PC-9 (cell line): Measurements from ENCODE around the gene TSPEAR. TPM values are rescaled to one million over a fixed set of nuclear protein-coding genes. Genes with fewer than 3 reads are reported as not detected.

Experiments
- BruUV-seq: library from RNA; stranded (reverse); fragments of 400-500 nt; replicated peaks from 2 replicates; lab custom pipeline; 2021; lab: Mats Ljungman, UMichigan
- CTCF ChIA-PET: fragments of 300-600 bp; sonication (Branson Sonifier 250); formaldehyde crosslinking; loops from one replicate; lab custom pipeline; 2022; ENCODE audit warnings: antibody characterized with exemption; lab: Charles Lee
- POLR2A ChIA-PET: fragments of 300-600 bp; sonication (Branson Sonifier 250); formaldehyde crosslinking; loops from one replicate; lab custom pipeline; 2022; ENCODE audit warnings: antibody characterized with exemption; ENCODE audit not compliant: unreplicated experiment; lab: Charles Lee
- DNase-seq, 2 experiments: peaks; one replicate each; pipeline versions ENCODE4 v3.0.0 to v3.0.0-alpha.2; 2015 to 2022; ENCODE audit warnings: mixed read lengths in 1 of 2
- H2AFZ ChIP-seq: fragments of 200-600 bp; sonication (generic); 2 replicates; pipeline ENCODE4 v1.8.1; 2017; ENCODE audit warnings: antibody characterized with exemption
- H3F3A ChIP-seq: fragments of 200-600 bp; sonication (generic); 2 replicates; pipeline ENCODE4 v1.8.1; 2017; ENCODE audit warnings: antibody characterized with exemption, mild to moderate bottlenecking, low read depth; ENCODE audit not compliant: insufficient read depth
- H3K27ac ChIP-seq: fragments of 200-600 bp; sonication (generic); 2 replicates; pipeline ENCODE4 v1.6.1; 2016; ENCODE audit warnings: mixed run types
- H3K27me3 ChIP-seq: fragments of 200-600 bp; sonication (generic); 2 replicates; pipeline ENCODE4 v1.6.1; 2016; ENCODE audit warnings: low read depth, mixed run types; ENCODE audit not compliant: insufficient read depth
- H3K36me3 ChIP-seq: fragments of 200-600 bp; sonication (generic); 2 replicates; pipeline ENCODE4 v1.6.1; 2016; ENCODE audit warnings: low read depth, mixed run types
- H3K4me1 ChIP-seq: fragments of 200-600 bp; sonication (generic); replicated peaks from 2 replicates; pipeline ENCODE4 v1.6.1; 2016; ENCODE audit warnings: mixed run types; ENCODE audit not compliant: insufficient read depth
- H3K4me2 ChIP-seq: fragments of 200-600 bp; sonication (generic); 2 replicates; pipeline ENCODE4 v1.6.1; 2017; ENCODE audit warnings: mixed run types
- H3K4me3 ChIP-seq: fragments of 200-600 bp; sonication (generic); 2 replicates; pipeline ENCODE4 v1.6.1; 2016; ENCODE audit warnings: mixed run types
- H3K79me2 ChIP-seq: fragments of 200-600 bp; sonication (generic); 2 replicates; pipeline ENCODE4 v1.6.1; 2017; ENCODE audit warnings: low read depth, mixed run types
- H3K9me2 ChIP-seq: fragments of 200-600 bp; sonication (generic); 2 replicates; pipeline ENCODE4 v1.8.1; 2017; ENCODE audit warnings: mild to moderate bottlenecking; ENCODE audit not compliant: insufficient read depth
- H3K9me3 ChIP-seq: fragments of 200-600 bp; sonication (generic); 2 replicates; pipeline ENCODE4 v1.8.1; 2016; ENCODE audit warnings: low read depth; ENCODE audit not compliant: insufficient read depth
- H4K20me1 ChIP-seq: fragments of 200-600 bp; sonication (generic); 2 replicates; pipeline ENCODE4 v1.8.1; 2017; ENCODE audit not compliant: insufficient read depth
- EZH2 ChIP-seq: fragments of 200-600 bp; sonication (generic); IDR thresholded peaks from 2 replicates; pipeline ENCODE4 v1.8.0; 2017; ENCODE audit warnings: antibody characterized with exemption, low read depth
- intact Hi-C: fragments of 100-400 bp; cut with micrococcal nuclease; formaldehyde crosslinking; loops from one replicate; pipeline ENCODE4 v1.10.0; 2022; ENCODE audit not compliant: unreplicated experiment
- total RNA-seq: library from RNA; stranded (reverse); gene quantifications from 2 replicates; pipeline ENCODE4 v1.2.3, GENCODE V29; 2021
- TF ChIP-seq, protein P1 (sequence below): fragments of 200-600 bp; sonication (generic); conservative IDR thresholded peaks from 2 replicates; pipeline ENCODE4 v1.6.1; 2017; ENCODE audit warnings: mixed run types, antibody characterized with exemption, mild to moderate bottlenecking, moderate library complexity

The TSPEAR gene
- total RNA-seq, 1 experiment from 2014 or later = not detected

DNA sequence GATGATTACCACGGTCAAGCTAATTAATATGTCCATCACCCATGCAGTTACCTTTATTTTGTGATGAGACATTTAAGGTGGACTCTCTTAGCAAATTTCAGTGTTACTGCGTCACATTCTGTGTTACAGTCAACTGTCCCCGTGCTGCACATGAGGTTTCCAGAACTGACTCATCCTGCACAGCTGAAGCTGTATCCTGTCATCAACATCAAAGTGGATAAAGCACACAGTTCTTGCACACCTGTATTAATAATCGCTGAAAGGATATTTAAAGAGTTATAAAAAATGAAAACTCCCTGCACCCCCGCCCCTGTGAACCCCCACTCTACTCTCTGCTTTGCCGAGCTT is 127.6 kb downstream of the TSPEAR start:
- TF ChIP-seq, protein P1, sequence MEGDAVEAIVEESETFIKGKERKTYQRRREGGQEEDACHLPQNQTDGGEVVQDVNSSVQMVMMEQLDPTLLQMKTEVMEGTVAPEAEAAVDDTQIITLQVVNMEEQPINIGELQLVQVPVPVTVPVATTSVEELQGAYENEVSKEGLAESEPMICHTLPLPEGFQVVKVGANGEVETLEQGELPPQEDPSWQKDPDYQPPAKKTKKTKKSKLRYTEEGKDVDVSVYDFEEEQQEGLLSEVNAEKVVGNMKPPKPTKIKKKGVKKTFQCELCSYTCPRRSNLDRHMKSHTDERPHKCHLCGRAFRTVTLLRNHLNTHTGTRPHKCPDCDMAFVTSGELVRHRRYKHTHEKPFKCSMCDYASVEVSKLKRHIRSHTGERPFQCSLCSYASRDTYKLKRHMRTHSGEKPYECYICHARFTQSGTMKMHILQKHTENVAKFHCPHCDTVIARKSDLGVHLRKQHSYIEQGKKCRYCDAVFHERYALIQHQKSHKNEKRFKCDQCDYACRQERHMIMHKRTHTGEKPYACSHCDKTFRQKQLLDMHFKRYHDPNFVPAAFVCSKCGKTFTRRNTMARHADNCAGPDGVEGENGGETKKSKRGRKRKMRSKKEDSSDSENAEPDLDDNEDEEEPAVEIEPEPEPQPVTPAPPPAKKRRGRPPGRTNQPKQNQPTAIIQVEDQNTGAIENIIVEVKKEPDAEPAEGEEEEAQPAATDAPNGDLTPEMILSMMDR = no peak
- no peak for TF ChIP-seq EZH2
- Histone ChIP-seq H4K20me1 (no peaks in the 10 kb centered on the region), H3K27ac (no peak overlapping the region), H3K9me2 (no peaks in the 10 kb centered on the region), H2AFZ (no peak overlapping the region), H3K4me1 (no peaks in the 10 kb centered on the region), H3K9me3 (no peaks in the 10 kb centered on the region), H3F3A (no peaks in the 10 kb centered on the region), H3K4me3 (no peak overlapping the region), H3K27me3 (peaks cover 28% of the 10 kb centered on the region), H3K79me2 (no peaks in the 10 kb centered on the region), H3K4me2 (no peak overlapping the region), H3K36me3 (no peaks in the 10 kb centered on the region)
- ChIA-PET CTCF (no interaction called here), POLR2A (no interaction called here)
- intact Hi-C loops = no loop called here
- DNase-seq = no peak
- BruUV-seq = no TSS peak

DNA sequence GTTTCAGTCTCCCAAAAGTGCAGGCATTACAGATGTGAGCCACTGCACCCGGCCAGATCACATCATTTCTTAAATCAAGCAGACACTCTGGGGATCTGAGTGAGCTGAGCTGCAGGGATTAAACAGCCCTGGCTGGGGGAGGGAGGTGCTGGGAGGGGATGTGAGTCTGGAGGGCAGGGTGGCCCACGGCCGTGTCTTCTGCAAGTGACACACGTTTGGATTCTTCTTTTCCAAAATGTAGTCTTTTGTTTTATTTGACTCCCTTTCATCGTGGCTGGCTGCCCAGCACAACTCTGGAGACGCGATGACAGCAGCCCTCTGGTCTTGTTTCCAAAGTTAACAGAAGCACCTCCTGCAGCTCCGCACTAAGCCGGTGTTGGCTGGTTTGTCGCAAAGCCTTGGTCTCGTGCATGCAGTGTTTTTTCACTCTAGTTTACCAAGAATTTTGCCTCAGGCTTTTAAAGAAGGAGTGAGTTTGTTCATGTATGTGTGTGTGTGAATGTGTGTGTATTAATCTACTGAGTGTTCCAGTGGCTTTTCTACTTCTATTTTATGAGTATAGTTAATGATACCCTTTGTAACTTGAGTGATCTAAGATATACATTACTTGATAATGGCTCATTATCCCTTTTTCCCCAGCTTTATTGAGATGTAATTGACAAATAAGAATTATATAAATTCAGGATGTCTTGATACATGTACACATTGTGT is 128.1 kb downstream of the TSPEAR start:
- TF ChIP-seq, protein P1 = no peak
- no peak for TF ChIP-seq EZH2
- CTCF ChIA-PET = no interaction called here
- H3K27me3 ChIP-seq = peaks cover 30% of the 10 kb centered on the region
- no TSS peak for BruUV-seq
- no peak overlapping the region for H2AFZ ChIP-seq
- POLR2A ChIA-PET = no interaction called here
- H3K4me1 ChIP-seq = no peaks in the 10 kb centered on the region
- H3K27ac ChIP-seq = no peak overlapping the region
- H3K4me2 ChIP-seq = no peak overlapping the region
- H3F3A ChIP-seq = no peaks in the 10 kb centered on the region
- no peak for DNase-seq
- no peaks in the 10 kb centered on the region for H3K79me2 ChIP-seq
- intact Hi-C loops = no loop called here
- no peaks in the 10 kb centered on the region for H4K20me1 ChIP-seq
- H3K9me2 ChIP-seq = no peaks in the 10 kb centered on the region
- H3K36me3 ChIP-seq = no peaks in the 10 kb centered on the region
- no peaks in the 10 kb centered on the region for H3K9me3 ChIP-seq
- no peak overlapping the region for H3K4me3 ChIP-seq

DNA sequence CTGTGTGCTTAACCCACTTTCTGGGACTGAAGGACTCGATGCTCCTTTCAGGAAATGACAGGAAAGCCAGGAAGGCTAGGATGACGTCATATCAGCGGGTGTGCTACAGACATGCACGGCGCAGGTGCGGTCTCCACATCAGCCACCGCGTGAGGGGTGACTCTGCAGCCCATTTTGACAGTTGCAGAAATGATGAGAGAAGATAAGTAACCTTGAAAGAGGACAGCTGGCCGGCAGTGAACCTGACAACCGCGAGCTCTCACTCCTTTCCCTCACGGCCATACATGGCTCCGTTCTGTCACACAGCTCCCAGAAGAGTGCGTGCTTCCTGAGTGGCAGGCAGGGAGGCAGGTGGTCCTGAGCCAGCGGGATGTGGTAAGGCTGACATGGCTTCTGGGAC is 129.3 kb downstream of the TSPEAR start:
- no peak for TF ChIP-seq EZH2
- TF ChIP-seq, protein P1 = no peak
- H3K27me3 ChIP-seq = peaks cover 29% of the 10 kb centered on the region
- no peaks in the 10 kb centered on the region for H3K79me2 ChIP-seq
- no peak overlapping the region for H2AFZ ChIP-seq
- H3K9me3 ChIP-seq = no peaks in the 10 kb centered on the region
- no peaks in the 10 kb centered on the region for H3K9me2 ChIP-seq
- no peak overlapping the region for H3K27ac ChIP-seq
- ChIA-PET CTCF (no interaction called here), POLR2A (no interaction called here)
- intact Hi-C loops = no loop called here
- H3K4me3 ChIP-seq = no peak overlapping the region
- H3K4me1 ChIP-seq = no peaks in the 10 kb centered on the region
- H3K36me3 ChIP-seq = no peaks in the 10 kb centered on the region
- H3F3A ChIP-seq = no peaks in the 10 kb centered on the region
- H3K4me2 ChIP-seq = no peak overlapping the region
- DNase-seq = no peak
- no peaks in the 10 kb centered on the region for H4K20me1 ChIP-seq
- no TSS peak for BruUV-seq
